OCI-LY7 (cell line): ENCODE data around the gene RNF144A. TPM values are rescaled to one million over a fixed set of nuclear protein-coding genes. Genes with fewer than 3 reads are reported as not detected.

Source experiments
- BruUV-seq: library from RNA; stranded (reverse); fragments of 400-500 nt; replicated peaks from 2 replicates; lab custom pipeline; 2021; lab: Mats Ljungman, UMichigan
- CTCF ChIA-PET: fragments of 300-600 bp; sonication (Branson Sonifier 250); formaldehyde crosslinking; loops from one replicate; lab custom pipeline; 2022; ENCODE audit warnings: antibody characterized with exemption; ENCODE audit not compliant: unreplicated experiment; lab: Charles Lee
- POLR2A ChIA-PET: fragments of 300-600 bp; sonication (Branson Sonifier 250); formaldehyde crosslinking; loops from one replicate; lab custom pipeline; 2022; ENCODE audit warnings: antibody characterized with exemption; lab: Charles Lee
- DNase-seq: peaks from one replicate; pipeline ENCODE4 v3.0.0-alpha.2; 2015; ENCODE audit warnings: low spot score
- H2AFZ ChIP-seq: fragments of 200-600 bp; sonication (generic), shearing (Covaris generic); 2 replicates; pipeline ENCODE4 v1.6.1; 2014; ENCODE audit warnings: mild to moderate bottlenecking, antibody characterized with exemption, low read length, moderate library complexity
- H3K27ac ChIP-seq: fragments of 200-600 bp; sonication (generic); 2 replicates; pipeline ENCODE4 v1.5.1; 2014; ENCODE audit warnings: mixed run types, low read depth, mild to moderate bottlenecking, moderate library complexity, low read length, inconsistent platforms; ENCODE audit not compliant: poor library complexity, severe bottlenecking
- H3K36me3 ChIP-seq: fragments of 200-600 bp; sonication (generic); 2 replicates; pipeline ENCODE4 v1.6.1; 2014; ENCODE audit warnings: mild to moderate bottlenecking, antibody characterized with exemption, low read length, moderate library complexity, mixed read lengths; ENCODE audit not compliant: insufficient read depth
- H3K4me1 ChIP-seq: fragments of 200-600 bp; sonication (generic); 2 replicates; pipeline ENCODE4 v1.5.1; 2014; ENCODE audit warnings: mild to moderate bottlenecking, low read length; ENCODE audit not compliant: insufficient read depth, poor library complexity, severe bottlenecking
- H3K4me2 ChIP-seq: fragments of 200-600 bp; sonication (generic); 2 replicates; pipeline ENCODE4 v1.6.1; 2014; ENCODE audit warnings: mild to moderate bottlenecking, low read length
- H3K4me3 ChIP-seq: fragments of 200-600 bp; sonication (generic); 2 replicates; pipeline ENCODE4 v1.5.1; 2014; ENCODE audit warnings: mild to moderate bottlenecking, low read depth, low read length; ENCODE audit not compliant: poor library complexity, severe bottlenecking
- H3K79me2 ChIP-seq: fragments of 200-600 bp; sonication (generic); 2 replicates; pipeline ENCODE4 v1.6.1; 2016; ENCODE audit warnings: low read depth, mild to moderate bottlenecking, low read length, moderate library complexity, mixed read lengths; ENCODE audit not compliant: insufficient read depth
- H3K9me2 ChIP-seq: fragments of 200-600 bp; sonication (generic); 2 replicates; pipeline ENCODE4 v1.6.1; 2016; ENCODE audit warnings: mild to moderate bottlenecking, low read length, mixed read lengths; ENCODE audit not compliant: insufficient read depth
- H3K9me3 ChIP-seq: fragments of 200-600 bp; sonication (generic); 2 replicates; pipeline ENCODE4 v1.6.1; 2014; ENCODE audit warnings: mild to moderate bottlenecking, mixed run types, low read length, mixed read lengths
- H4K20me1 ChIP-seq: fragments of 200-600 bp; sonication (generic); 2 replicates; pipeline ENCODE4 v1.6.1; 2014; ENCODE audit warnings: mild to moderate bottlenecking, antibody characterized with exemption, low read length, moderate library complexity, mixed read lengths; ENCODE audit not compliant: insufficient read depth
- EZH2phosphoT487 ChIP-seq: fragments of 200-600 bp; sonication (generic); IDR thresholded peaks from 2 replicates; pipeline ENCODE4 v1.6.1; 2018; ENCODE audit warnings: low read depth, borderline replicate concordance, mild to moderate bottlenecking, mixed run types, antibody characterized with exemption, low read length, moderate library complexity, mixed read lengths
- intact Hi-C: fragments of 100-400 bp; cut with micrococcal nuclease; formaldehyde crosslinking; loops from one replicate; pipeline ENCODE4 v1.10.0; 2022; ENCODE audit not compliant: unreplicated experiment
- total RNA-seq, 2 experiments: library from RNA; depleted of rRNA in 1 of 2; stranded (reverse); fragments of >200 nt in 1 of 2; shearing (Covaris generic) in 1 of 2; gene quantifications; 2 replicates each; pipeline ENCODE4 v1.2.3, GENCODE V29; 2014 to 2022
- TF ChIP-seq, protein P1 (sequence below): fragments of 200-600 bp; sonication (generic); conservative IDR thresholded peaks from 2 replicates; pipeline ENCODE4 v1.5.1; 2014; ENCODE audit warnings: mild to moderate bottlenecking, antibody characterized with exemption, low read length, moderate library complexity, mixed read lengths

The RNF144A gene
- total RNA-seq, 2 experiments from 2014 or later = 1.1 to 1.9 TPM

DNA sequence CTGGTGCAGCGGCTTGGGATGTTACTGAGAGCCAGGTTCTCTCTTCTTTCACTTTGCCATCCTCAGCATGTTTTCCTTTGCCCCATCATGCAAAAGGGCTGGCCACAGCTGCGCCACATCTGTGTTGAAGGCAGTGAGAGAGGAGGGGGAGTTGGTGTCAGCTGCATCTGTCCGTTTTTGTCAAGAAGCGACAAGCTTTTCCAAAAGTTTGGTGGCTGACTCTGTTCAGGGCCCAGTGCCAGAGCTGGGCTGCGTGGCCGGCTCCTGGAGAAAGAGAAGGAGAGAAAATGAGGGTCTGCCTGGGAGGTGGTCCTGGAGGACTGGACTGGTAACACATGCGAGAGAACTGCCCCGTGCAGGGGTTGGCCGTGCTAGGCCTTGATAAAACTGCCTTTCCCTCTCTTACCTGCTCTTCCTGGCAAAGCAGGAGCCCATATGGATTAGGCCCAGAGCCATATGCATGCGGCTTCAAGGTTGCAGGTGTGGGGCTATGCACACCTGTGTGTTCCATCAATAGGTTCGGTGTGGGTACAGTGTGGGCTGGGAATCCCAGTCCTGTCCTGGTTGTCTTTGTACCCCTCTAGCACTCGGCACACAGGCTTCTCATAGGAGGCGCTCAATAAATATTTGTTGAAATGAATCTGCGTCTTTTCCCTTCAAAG, 9.0 kb downstream of the RNF144A start:
- no peak overlapping the region for H2AFZ ChIP-seq
- no peak overlapping the region for H3K27ac ChIP-seq
- POLR2A ChIA-PET = interaction anchor here (0.6 kb wide), 1 partner anchor 26 kb away, joined by 3 read pairs; no protein-coding TSS in a partner anchor
- DNase-seq = no peak
- H3K36me3 ChIP-seq = no peaks in the 10 kb centered on the region
- no peak overlapping the region for H3K4me2 ChIP-seq
- no peak overlapping the region for H3K4me3 ChIP-seq
- H4K20me1 ChIP-seq = no peaks in the 10 kb centered on the region
- no peaks in the 10 kb centered on the region for H3K9me2 ChIP-seq
- TF ChIP-seq EZH2phosphoT487 = no peak
- TF ChIP-seq, protein P1, sequence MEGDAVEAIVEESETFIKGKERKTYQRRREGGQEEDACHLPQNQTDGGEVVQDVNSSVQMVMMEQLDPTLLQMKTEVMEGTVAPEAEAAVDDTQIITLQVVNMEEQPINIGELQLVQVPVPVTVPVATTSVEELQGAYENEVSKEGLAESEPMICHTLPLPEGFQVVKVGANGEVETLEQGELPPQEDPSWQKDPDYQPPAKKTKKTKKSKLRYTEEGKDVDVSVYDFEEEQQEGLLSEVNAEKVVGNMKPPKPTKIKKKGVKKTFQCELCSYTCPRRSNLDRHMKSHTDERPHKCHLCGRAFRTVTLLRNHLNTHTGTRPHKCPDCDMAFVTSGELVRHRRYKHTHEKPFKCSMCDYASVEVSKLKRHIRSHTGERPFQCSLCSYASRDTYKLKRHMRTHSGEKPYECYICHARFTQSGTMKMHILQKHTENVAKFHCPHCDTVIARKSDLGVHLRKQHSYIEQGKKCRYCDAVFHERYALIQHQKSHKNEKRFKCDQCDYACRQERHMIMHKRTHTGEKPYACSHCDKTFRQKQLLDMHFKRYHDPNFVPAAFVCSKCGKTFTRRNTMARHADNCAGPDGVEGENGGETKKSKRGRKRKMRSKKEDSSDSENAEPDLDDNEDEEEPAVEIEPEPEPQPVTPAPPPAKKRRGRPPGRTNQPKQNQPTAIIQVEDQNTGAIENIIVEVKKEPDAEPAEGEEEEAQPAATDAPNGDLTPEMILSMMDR = no peak
- H3K79me2 ChIP-seq = no peaks in the 10 kb centered on the region
- intact Hi-C loops = no loop called here
- H3K9me3 ChIP-seq = no peaks in the 10 kb centered on the region
- CTCF ChIA-PET = no interaction called here
- H3K4me1 ChIP-seq = no peaks in the 10 kb centered on the region
- no TSS peak for BruUV-seq

DNA sequence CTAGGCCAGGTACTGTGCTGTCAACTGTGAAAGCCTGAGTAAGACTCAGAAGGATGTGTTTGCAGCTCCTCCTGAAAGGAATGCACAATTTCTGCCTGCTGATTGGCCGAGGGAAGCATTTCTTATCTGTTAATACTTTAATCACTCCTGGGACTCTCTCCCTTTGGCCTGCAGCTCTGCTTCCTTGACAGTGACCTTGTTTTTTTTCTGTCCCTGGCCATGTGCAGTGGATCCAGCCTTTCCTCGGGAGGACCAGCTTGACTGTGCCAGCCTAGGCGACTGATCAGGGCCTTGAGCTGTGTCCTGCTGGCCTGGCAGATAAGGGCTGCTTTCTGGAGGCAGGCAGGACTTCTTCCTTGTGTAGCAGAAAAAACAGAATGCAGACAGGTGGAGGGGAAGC, 10.0 kb downstream of the RNF144A start:
- no peaks in the 10 kb centered on the region for H3K4me1 ChIP-seq
- H3K4me2 ChIP-seq = no peak overlapping the region
- CTCF ChIA-PET = no interaction called here
- no peaks in the 10 kb centered on the region for H3K36me3 ChIP-seq
- H3K9me3 ChIP-seq = no peaks in the 10 kb centered on the region
- no peaks in the 10 kb centered on the region for H4K20me1 ChIP-seq
- POLR2A ChIA-PET = no interaction called here
- H3K79me2 ChIP-seq = no peaks in the 10 kb centered on the region
- H2AFZ ChIP-seq = no peak overlapping the region
- H3K4me3 ChIP-seq = no peak overlapping the region
- H3K27ac ChIP-seq = no peak overlapping the region
- no peak for DNase-seq
- intact Hi-C loops = no loop called here
- H3K9me2 ChIP-seq = no peaks in the 10 kb centered on the region
- BruUV-seq = no TSS peak
- TF ChIP-seq, protein P1 = no peak

DNA sequence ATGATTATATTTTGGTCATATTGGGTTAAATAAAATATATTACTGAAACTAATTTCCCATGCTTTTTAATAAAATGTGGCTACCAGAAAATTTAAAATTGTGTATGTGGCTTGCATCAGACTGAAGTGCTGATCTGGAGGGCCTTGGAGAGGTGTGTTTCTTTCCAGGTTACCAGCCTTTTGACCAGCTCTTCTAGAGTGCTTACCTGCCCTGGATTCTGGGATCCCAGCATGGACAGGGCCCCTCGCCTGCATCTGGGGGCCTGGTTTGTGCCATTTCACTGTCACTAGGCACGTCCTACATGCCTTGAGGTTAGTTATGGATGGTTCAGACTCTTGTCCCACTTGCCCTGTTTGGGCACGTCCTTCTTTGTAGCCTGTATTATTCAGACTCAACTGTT, 10.5 kb downstream of the RNF144A start:
- no peaks in the 10 kb centered on the region for H3K79me2 ChIP-seq
- H2AFZ ChIP-seq = no peak overlapping the region
- intact Hi-C loops = no loop called here
- no peaks in the 10 kb centered on the region for H4K20me1 ChIP-seq
- H3K4me3 ChIP-seq = no peak overlapping the region
- no peak overlapping the region for H3K4me2 ChIP-seq
- no peaks in the 10 kb centered on the region for H3K9me2 ChIP-seq
- ChIA-PET POLR2A (no interaction called here), CTCF (no interaction called here)
- no peaks in the 10 kb centered on the region for H3K9me3 ChIP-seq
- no peaks in the 10 kb centered on the region for H3K4me1 ChIP-seq
- no TSS peak for BruUV-seq
- DNase-seq = no peak
- no peaks in the 10 kb centered on the region for H3K36me3 ChIP-seq
- no peak overlapping the region for H3K27ac ChIP-seq
- no peak for TF ChIP-seq EZH2phosphoT487
- TF ChIP-seq, protein P1 = no peak
